Measurements from ENCODE around the gene EIF2S1. TPM values are rescaled to one million over a fixed set of nuclear protein-coding genes. Genes with fewer than 3 reads are reported as not detected.
"Not testable (repeated sequence)": the region's sequence is repeated elsewhere in the genome, so short reads cannot be mapped to it uniquely, and the experiment has no call there.

The EIF2S1 gene
- total RNA-seq, 1 donor from 2014 or later: 75.1 TPM

GRCh38 chr14:67396381-67396970 is 36.3 kb downstream of the EIF2S1 start:
- TF ChIP-seq, protein P1, sequence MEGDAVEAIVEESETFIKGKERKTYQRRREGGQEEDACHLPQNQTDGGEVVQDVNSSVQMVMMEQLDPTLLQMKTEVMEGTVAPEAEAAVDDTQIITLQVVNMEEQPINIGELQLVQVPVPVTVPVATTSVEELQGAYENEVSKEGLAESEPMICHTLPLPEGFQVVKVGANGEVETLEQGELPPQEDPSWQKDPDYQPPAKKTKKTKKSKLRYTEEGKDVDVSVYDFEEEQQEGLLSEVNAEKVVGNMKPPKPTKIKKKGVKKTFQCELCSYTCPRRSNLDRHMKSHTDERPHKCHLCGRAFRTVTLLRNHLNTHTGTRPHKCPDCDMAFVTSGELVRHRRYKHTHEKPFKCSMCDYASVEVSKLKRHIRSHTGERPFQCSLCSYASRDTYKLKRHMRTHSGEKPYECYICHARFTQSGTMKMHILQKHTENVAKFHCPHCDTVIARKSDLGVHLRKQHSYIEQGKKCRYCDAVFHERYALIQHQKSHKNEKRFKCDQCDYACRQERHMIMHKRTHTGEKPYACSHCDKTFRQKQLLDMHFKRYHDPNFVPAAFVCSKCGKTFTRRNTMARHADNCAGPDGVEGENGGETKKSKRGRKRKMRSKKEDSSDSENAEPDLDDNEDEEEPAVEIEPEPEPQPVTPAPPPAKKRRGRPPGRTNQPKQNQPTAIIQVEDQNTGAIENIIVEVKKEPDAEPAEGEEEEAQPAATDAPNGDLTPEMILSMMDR (IDR thresholded peaks at IDR 0.05; ENCODE audit: insufficient read depth, low read length, poor library complexity, severe bottlenecking): no peak
- Histone ChIP-seq H3K36me3 (ENCODE audit: control insufficient read depth, insufficient read depth, low read length) (no peaks in the 10 kb centered on the region), H3K4me3 (ENCODE audit: low read depth, low read length) (no peak overlapping the region), H3K27me3 (ENCODE audit: control insufficient read depth, insufficient read depth, low read length) (no peaks in the 10 kb centered on the region)
- DNase-seq (ENCODE audit: low read depth): no peak

GRCh38 chr14:67397536-67397935 is 37.4 kb downstream of the EIF2S1 start:
- Histone ChIP-seq H3K36me3 (ENCODE audit: control insufficient read depth, insufficient read depth, low read length) (no peaks in the 10 kb centered on the region), H3K4me3 (ENCODE audit: low read depth, low read length) (no peak overlapping the region), H3K27me3 (ENCODE audit: control insufficient read depth, insufficient read depth, low read length) (no peaks in the 10 kb centered on the region)
- DNase-seq (ENCODE audit: low read depth): no peak
- TF ChIP-seq, protein P1 (IDR thresholded peaks at IDR 0.05; ENCODE audit: insufficient read depth, low read length, poor library complexity, severe bottlenecking): no peak

DNA sequence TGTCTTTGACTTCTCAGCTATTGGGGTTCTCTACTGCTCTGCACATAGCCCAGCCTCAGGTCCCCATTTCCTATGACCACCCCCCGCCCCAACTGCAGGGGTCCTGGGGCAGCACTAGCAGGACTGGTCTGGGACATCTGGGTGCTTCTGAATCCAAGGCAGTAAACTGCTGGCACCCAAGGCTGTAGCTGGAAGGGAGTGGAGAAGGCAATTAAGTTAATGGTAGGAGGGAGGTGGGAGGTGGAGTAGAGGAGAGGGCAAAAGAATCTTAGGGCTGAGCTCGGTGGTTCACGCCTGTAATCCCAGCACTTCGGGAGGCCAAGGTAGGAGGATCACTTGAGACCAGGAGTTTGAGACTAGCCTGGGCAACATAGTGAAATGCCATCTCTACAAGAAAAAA is 40.3 kb downstream of the EIF2S1 start:
- Histone ChIP-seq H3K36me3 (ENCODE audit: control insufficient read depth, insufficient read depth, low read length) (no peaks in the 10 kb centered on the region), H3K27me3 (ENCODE audit: control insufficient read depth, insufficient read depth, low read length) (no peaks in the 10 kb centered on the region), H3K4me3 (ENCODE audit: low read depth, low read length) (no peak overlapping the region)
- TF ChIP-seq, protein P1 (IDR thresholded peaks at IDR 0.05; ENCODE audit: insufficient read depth, low read length, poor library complexity, severe bottlenecking): no peak
- DNase-seq (ENCODE audit: low read depth): no peak

GRCh38 chr14:67405771-67406170 is 45.6 kb downstream of the EIF2S1 start:
- Histone ChIP-seq H3K4me3 (ENCODE audit: low read depth, low read length) (no peak overlapping the region), H3K36me3 (ENCODE audit: control insufficient read depth, insufficient read depth, low read length) (no peaks in the 10 kb centered on the region), H3K27me3 (ENCODE audit: control insufficient read depth, insufficient read depth, low read length) (no peaks in the 10 kb centered on the region)
- no peak for DNase-seq (ENCODE audit: low read depth)
- TF ChIP-seq, protein P1 (IDR thresholded peaks at IDR 0.05; ENCODE audit: insufficient read depth, low read length, poor library complexity, severe bottlenecking): no peak

GRCh38 chr14:67408122-67408801 is 48.1 kb downstream of the EIF2S1 start:
- H3K36me3 ChIP-seq (ENCODE audit: control insufficient read depth, insufficient read depth, low read length); H3K27me3 ChIP-seq (ENCODE audit: control insufficient read depth, insufficient read depth, low read length); DNase-seq (ENCODE audit: low read depth); H3K4me3 ChIP-seq (ENCODE audit: low read depth, low read length): not testable (repeated sequence)

DNA sequence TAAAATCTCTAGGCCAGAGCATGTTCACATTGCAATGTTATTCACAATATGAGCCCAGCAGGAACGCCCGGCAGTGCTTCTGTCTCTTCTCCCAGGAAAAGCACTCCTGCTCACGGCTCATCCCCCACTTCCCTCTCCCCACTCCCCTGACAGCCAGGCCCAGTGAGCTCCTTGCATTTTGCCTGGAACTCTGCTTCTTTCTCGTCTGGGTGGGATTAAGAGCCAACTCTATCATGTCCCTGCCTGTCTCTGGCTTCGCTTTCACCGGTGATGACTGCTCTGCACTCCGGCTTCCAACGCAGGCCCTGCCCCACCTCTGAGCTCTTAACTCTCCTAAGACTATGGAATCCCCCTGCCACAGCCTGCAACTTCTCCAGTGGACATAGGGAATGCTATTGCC is 49.3 kb downstream of the EIF2S1 start:
- TF ChIP-seq, protein P1 (IDR thresholded peaks at IDR 0.05; ENCODE audit: insufficient read depth, low read length, poor library complexity, severe bottlenecking): no peak
- Histone ChIP-seq H3K27me3 (ENCODE audit: control insufficient read depth, insufficient read depth, low read length) (no peaks in the 10 kb centered on the region), H3K4me3 (ENCODE audit: low read depth, low read length) (no peak overlapping the region), H3K36me3 (ENCODE audit: control insufficient read depth, insufficient read depth, low read length) (no peaks in the 10 kb centered on the region)
- no peak for DNase-seq (ENCODE audit: low read depth)
